Testis (tissue), 3 donors: ENCODE results near the gene SPI1. TPM values are rescaled to one million over a fixed set of nuclear protein-coding genes. Genes with fewer than 3 reads are reported as not detected.

Experiments
- DNase-seq: peaks from one replicate; pipeline ENCODE4 v3.0.0-alpha.2; 2019
- H3K27ac ChIP-seq, 2 donors: fragments of 200-600 bp; sonication (generic); one replicate each; pipeline ENCODE4 v1.5.1; 2019
- H3K27me3 ChIP-seq: fragments of 200-600 bp; sonication (generic); one replicate; pipeline ENCODE4 v1.5.1; 2019
- H3K36me3 ChIP-seq: fragments of 200-600 bp; sonication (generic); one replicate; pipeline ENCODE4 v1.5.1; 2017; ENCODE audit warnings: low read depth; ENCODE audit errors: missing control alignments
- H3K4me1 ChIP-seq: fragments of 200-600 bp; sonication (generic); one replicate; pipeline ENCODE4 v1.5.1; 2019
- H3K4me3 ChIP-seq, 2 donors: fragments of 200-600 bp; sonication (generic); one replicate each; pipeline ENCODE4 v1.5.1; 2017 to 2019
- H3K9me3 ChIP-seq: fragments of 200-600 bp; sonication (generic); one replicate; pipeline ENCODE4 v1.5.1; 2017
- POLR2A ChIP-seq: fragments of 450-650 bp; IDR thresholded peaks from one replicate; pipeline ENCODE4 v1.6.1; 2017; ENCODE audit warnings: antibody characterized with exemption, mild to moderate bottlenecking, moderate library complexity
- WGBS, 2 donors: methylation state at CpG; one replicate each; pipeline ENCODE4 v1.1.5; 2018; 5-methylcytosine and 5-hydroxymethylcytosine counted together
- intact Hi-C: fragments of 100-400 bp; cut with DNase I; formaldehyde crosslinking; loops from one replicate; pipeline ENCODE4 v1.15.1; 2023; ENCODE audit warnings: low total_unique reads
- polyA plus RNA-seq: library from polyadenylated mRNA; stranded (reverse); fragments of 350-450 nt; fragmentation: Illumina TruSeq; extraction: RNeasy Lipid Tissue Mini Kit (QIAGEN cat#74804); gene quantifications from one replicate; pipeline ENCODE4 v1.2.3, GENCODE V29; 2014; ENCODE audit warnings: low read depth, low replicate concordance; ENCODE audit not compliant: insufficient read depth
- total RNA-seq, 2 donors: library from RNA; depleted of rRNA; stranded (reverse); fragments of >200 nt; gene quantifications; one replicate each; pipeline ENCODE4 v1.2.3, GENCODE V29; 2016
- TF ChIP-seq, protein P1 (sequence below), 3 experiments: fragments of 450-650 bp in 2 of 3; fragments of 200-600 bp in 1 of 3; sonication (generic) in 1 of 3; IDR thresholded peaks; one replicate each; pipeline ENCODE4 v1.5.1; 2016 to 2019; ENCODE audit warnings: antibody characterized with exemption in 3 of 3, mild to moderate bottlenecking in 2 of 3, moderate library complexity in 1 of 3

Gene SPI1
- total and polyA plus RNA-seq, 3 donors from 2014 or later: 4.6 to 16.3 (median 7.4) TPM

- intact Hi-C loops: loop anchor here (10.0 kb wide), 1 partner anchor 80 kb away; no protein-coding TSS in a partner anchor
- H3K36me3 ChIP-seq: no peaks in the 10 kb centered on the region
- 85% methylated on average over 3 to 5 of the region's 5 CpGs for WGBS, 2 donors
- DNase-seq: no peak
- no peaks in the 10 kb centered on the region for H3K4me1 ChIP-seq
- no peak overlapping the region for H3K27ac ChIP-seq
- no peak for TF ChIP-seq POLR2A
- TF ChIP-seq, protein P1, sequence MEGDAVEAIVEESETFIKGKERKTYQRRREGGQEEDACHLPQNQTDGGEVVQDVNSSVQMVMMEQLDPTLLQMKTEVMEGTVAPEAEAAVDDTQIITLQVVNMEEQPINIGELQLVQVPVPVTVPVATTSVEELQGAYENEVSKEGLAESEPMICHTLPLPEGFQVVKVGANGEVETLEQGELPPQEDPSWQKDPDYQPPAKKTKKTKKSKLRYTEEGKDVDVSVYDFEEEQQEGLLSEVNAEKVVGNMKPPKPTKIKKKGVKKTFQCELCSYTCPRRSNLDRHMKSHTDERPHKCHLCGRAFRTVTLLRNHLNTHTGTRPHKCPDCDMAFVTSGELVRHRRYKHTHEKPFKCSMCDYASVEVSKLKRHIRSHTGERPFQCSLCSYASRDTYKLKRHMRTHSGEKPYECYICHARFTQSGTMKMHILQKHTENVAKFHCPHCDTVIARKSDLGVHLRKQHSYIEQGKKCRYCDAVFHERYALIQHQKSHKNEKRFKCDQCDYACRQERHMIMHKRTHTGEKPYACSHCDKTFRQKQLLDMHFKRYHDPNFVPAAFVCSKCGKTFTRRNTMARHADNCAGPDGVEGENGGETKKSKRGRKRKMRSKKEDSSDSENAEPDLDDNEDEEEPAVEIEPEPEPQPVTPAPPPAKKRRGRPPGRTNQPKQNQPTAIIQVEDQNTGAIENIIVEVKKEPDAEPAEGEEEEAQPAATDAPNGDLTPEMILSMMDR (IDR thresholded peaks at IDR 0.05): no peak
- no peak overlapping the region for H3K4me3 ChIP-seq
- H3K9me3 ChIP-seq: no peaks in the 10 kb centered on the region
- no peaks in the 10 kb centered on the region for H3K27me3 ChIP-seq
Measured at GRCh38 chr11:47374720-47375019, 3.7 kb downstream of the SPI1 start.

- Histone ChIP-seq H3K36me3 (no peaks in the 10 kb centered on the region), H3K27me3 (no peaks in the 10 kb centered on the region), H3K4me3 (no peak overlapping the region), H3K4me1 (no peaks in the 10 kb centered on the region), H3K9me3 (no peaks in the 10 kb centered on the region), H3K27ac (no peak overlapping the region)
- peak; percentile 89 for DNase-seq
- TF ChIP-seq, protein P1 (IDR thresholded peaks at IDR 0.05): peak; percentile 78 to 89 (median 88)
- TF ChIP-seq POLR2A: no peak
- 43 to 58% methylated on average over 13 to 19 of the region's 19 CpGs for WGBS, 2 donors
- intact Hi-C loops: loop anchor here (10.0 kb wide), 1 partner anchor 81 kb away; no protein-coding TSS in a partner anchor
Measured at GRCh38 chr11:47373876-47374719, 4.2 kb downstream of the SPI1 start.

DNA sequence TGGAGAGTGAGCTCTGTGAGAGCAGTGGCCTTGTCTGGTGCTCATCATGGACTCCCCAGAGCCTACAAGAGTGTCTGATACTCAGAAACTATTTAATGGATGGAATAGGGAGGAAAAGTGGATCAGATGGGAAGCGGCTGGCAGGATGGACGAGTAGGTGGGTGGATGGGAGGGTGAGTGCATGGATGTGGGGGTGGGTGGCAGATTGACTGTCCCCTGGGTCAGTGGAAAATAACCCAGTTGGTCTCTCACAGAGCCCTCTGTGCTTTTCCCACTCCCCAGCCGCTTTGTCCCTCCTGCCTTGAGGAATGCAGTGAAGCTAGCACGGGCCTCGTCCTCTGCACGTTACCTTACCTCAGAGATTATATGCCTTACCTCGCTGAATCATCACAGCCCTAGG is 5.9 kb downstream of the SPI1 start:
- no peak overlapping the region for H3K27ac ChIP-seq
- WGBS, 2 donors: 83 to 86% methylated on average over 7 of the region's 7 CpGs

GRCh38 chr11:47369676-47370075 is 8.7 kb downstream of the SPI1 start:
- Histone ChIP-seq H3K27ac (peak overlapping the region in 1 of 2 donors; percentile 78), H3K4me3 (no peak overlapping the region), H3K36me3 (no peaks in the 10 kb centered on the region), H3K4me1 (no peaks in the 10 kb centered on the region), H3K9me3 (no peaks in the 10 kb centered on the region), H3K27me3 (no peaks in the 10 kb centered on the region)
- WGBS, 2 donors: 46 to 57% methylated on average over 3 of the region's 3 CpGs
- TF ChIP-seq, protein P1 (IDR thresholded peaks at IDR 0.05): no peak
- TF ChIP-seq POLR2A: no peak
- intact Hi-C loops: loop anchor here (10.0 kb wide), 1 partner anchor 85 kb away; no protein-coding TSS in a partner anchor
- DNase-seq: no peak

More for the DNA sequence above, 5.9 kb downstream of the SPI1 start:
- no peak for DNase-seq
- no peaks in the 10 kb centered on the region for H3K4me1 ChIP-seq
- H3K27me3 ChIP-seq: no peaks in the 10 kb centered on the region
- no peak overlapping the region for H3K4me3 ChIP-seq
- H3K36me3 ChIP-seq: no peaks in the 10 kb centered on the region
- TF ChIP-seq, protein P1 (IDR thresholded peaks at IDR 0.05): no peak
- no peak for TF ChIP-seq POLR2A
- intact Hi-C loops: loop anchor here (10.0 kb wide), 1 partner anchor 82 kb away; no protein-coding TSS in a partner anchor
- H3K9me3 ChIP-seq: no peaks in the 10 kb centered on the region
